ENCODE measurements around the gene IL18BP. TPM values are rescaled to one million over a fixed set of nuclear protein-coding genes. Genes with fewer than 3 reads are reported as not detected.

IL18BP gene
- total RNA-seq, 1 donor from 2014 or later: 10.7 TPM

- no peaks in the 10 kb centered on the region for H3K9me3 Mint-ChIP-seq
- DNase-seq (ENCODE audit: low read depth, low spot score): no peak
These were observed 653 bp downstream of the IL18BP start for GRCh38 chr11:71999362-71999761.

DNA sequence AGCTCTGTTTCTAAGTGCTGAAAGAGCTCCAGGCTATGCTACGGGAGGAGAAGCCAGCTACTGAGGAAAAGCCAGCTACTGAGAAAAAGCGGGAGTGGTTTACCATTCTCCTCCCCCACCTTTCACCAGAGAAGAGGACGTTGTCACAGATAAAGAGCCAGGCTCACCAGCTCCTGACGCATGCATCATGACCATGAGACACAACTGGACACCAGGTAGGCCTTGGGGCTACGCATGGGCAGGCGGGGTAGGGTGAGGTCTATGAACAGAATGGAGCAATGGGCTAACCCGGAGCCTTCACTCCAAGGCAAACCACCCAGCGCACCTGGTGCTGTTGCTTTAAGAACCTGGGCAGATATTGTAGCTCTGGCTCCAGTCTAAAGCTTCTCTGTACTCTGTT, 1.1 kb downstream of the IL18BP start:
- peaks cover 19% of the 10 kb centered on the region for H3K36me3 Mint-ChIP-seq (ENCODE audit: low read depth)
- TF ChIP-seq CTCF (conservative IDR thresholded peaks at IDR 0.05): no peak
- peaks cover 6% of the 10 kb centered on the region for H3K4me1 Mint-ChIP-seq
- peak overlapping the region; percentile 47 for H3K4me3 Mint-ChIP-seq
- H3K9me3 Mint-ChIP-seq: no peaks in the 10 kb centered on the region
- peaks cover 9% of the 10 kb centered on the region for H3K27me3 Mint-ChIP-seq (ENCODE audit: low read depth)
- DNase-seq (ENCODE audit: low read depth, low spot score): no peak
- H3K27ac Mint-ChIP-seq (ENCODE audit: unreplicated experiment): no peak overlapping the region

More at GRCh38 chr11:71999362-71999761, 653 bp downstream of the IL18BP start:
- Mint-ChIP-seq H3K27me3 (ENCODE audit: low read depth) (peaks cover 9% of the 10 kb centered on the region), H3K4me3 (peak overlapping the region; percentile 47), H3K36me3 (ENCODE audit: low read depth) (peaks cover 19% of the 10 kb centered on the region), H3K4me1 (peaks cover 6% of the 10 kb centered on the region), H3K27ac (ENCODE audit: unreplicated experiment) (peak overlapping the region; percentile 82)
- no peak for TF ChIP-seq CTCF (conservative IDR thresholded peaks at IDR 0.05)

GRCh38 chr11:72000202-72000867, 1.6 kb downstream of the IL18BP start:
- H3K4me1 Mint-ChIP-seq: peaks cover 6% of the 10 kb centered on the region
- H3K4me3 Mint-ChIP-seq: peak overlapping the region; percentile 34
- no peaks in the 10 kb centered on the region for H3K9me3 Mint-ChIP-seq
- peaks cover 9% of the 10 kb centered on the region for H3K27me3 Mint-ChIP-seq (ENCODE audit: low read depth)
- H3K36me3 Mint-ChIP-seq (ENCODE audit: low read depth): peaks cover 19% of the 10 kb centered on the region
- TF ChIP-seq CTCF (conservative IDR thresholded peaks at IDR 0.05): no peak
- no peak for DNase-seq (ENCODE audit: low read depth, low spot score)
- no peak overlapping the region for H3K27ac Mint-ChIP-seq (ENCODE audit: unreplicated experiment)

DNA sequence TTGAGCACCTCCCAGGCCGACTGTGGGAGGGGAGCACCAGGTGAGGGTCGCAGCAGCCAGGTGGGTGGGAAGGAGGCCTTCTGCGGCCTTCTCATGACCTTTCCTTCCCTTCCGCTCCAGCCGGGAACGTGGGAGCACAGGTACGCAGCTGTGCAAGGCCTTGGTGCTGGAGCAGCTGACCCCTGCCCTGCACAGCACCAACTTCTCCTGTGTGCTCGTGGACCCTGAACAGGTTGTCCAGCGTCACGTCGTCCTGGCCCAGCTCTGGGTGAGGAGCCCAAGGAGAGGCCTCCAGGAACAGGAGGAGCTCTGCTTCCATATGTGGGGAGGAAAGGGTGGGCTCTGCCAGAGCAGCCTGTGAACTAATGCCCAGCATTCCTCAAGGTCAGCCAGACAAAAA, 2.6 kb downstream of the IL18BP start:
- no peak overlapping the region for H3K4me3 Mint-ChIP-seq
- peaks cover 9% of the 10 kb centered on the region for H3K27me3 Mint-ChIP-seq (ENCODE audit: low read depth)
- no peak for DNase-seq (ENCODE audit: low read depth, low spot score)
- no peaks in the 10 kb centered on the region for H3K9me3 Mint-ChIP-seq
- no peak for TF ChIP-seq CTCF (conservative IDR thresholded peaks at IDR 0.05)
- H3K4me1 Mint-ChIP-seq: peaks cover 6% of the 10 kb centered on the region
- H3K36me3 Mint-ChIP-seq (ENCODE audit: low read depth): peaks cover 19% of the 10 kb centered on the region
- no peak overlapping the region for H3K27ac Mint-ChIP-seq (ENCODE audit: unreplicated experiment)

DNA sequence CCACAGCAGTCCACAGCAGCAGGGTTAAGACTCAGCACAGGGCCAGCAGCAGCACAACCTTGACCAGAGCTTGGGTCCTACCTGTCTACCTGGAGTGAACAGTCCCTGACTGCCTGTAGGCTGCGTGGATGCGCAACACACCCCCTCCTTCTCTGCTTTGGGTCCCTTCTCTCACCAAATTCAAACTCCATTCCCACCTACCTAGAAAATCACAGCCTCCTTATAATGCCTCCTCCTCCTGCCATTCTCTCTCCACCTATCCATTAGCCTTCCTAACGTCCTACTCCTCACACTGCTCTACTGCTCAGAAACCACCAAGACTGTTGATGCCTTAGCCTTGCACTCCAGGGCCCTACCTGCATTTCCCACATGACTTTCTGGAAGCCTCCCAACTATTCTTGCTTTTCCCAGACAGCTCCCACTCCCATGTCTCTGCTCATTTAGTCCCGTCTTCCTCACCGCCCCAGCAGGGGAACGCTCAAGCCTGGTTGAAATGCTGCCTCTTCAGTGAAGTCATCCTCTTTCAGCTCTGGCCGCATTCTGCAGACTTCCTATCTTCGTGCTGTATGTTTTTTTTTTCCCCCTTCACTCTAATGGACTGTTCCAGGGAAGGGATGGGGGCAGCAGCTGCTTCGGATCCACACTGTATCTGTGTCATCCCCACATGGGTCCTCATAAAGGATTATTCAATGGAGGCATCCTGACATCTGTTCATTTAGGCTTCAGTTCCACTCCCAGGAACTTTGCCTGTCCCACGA, 3.3 kb downstream of the IL18BP start:
- Mint-ChIP-seq H3K36me3 (ENCODE audit: low read depth) (peaks cover 19% of the 10 kb centered on the region), H3K4me3 (peak overlapping the region; percentile 54), H3K9me3 (no peaks in the 10 kb centered on the region), H3K4me1 (peaks cover 6% of the 10 kb centered on the region), H3K27ac (ENCODE audit: unreplicated experiment) (peak overlapping the region; percentile 80), H3K27me3 (ENCODE audit: low read depth) (peaks cover 11% of the 10 kb centered on the region)
- TF ChIP-seq CTCF (conservative IDR thresholded peaks at IDR 0.05): no peak
- no peak for DNase-seq (ENCODE audit: low read depth, low spot score)
